Endometrial microvascular endothelial cells (primary cell): ENCODE results near the gene CERS5. TPM values are rescaled to one million over a fixed set of nuclear protein-coding genes. Genes with fewer than 3 reads are reported as not detected.

ENCODE experiments used
- in situ Hi-C: cut with HindIII; loops from 2 replicates; pipeline ENCODE4 v1.10.0; 2017; ENCODE audit warnings: low sequenced_read_pairs, low pct_unique_long_range_greater_than_20kb; ENCODE audit errors: inconsistent ontology term
- total RNA-seq: library from RNA; depleted of rRNA; stranded (reverse); fragments of >200 nt; gene quantifications from one replicate; pipeline ENCODE4 v1.2.3, GENCODE V29; 2015; ENCODE audit errors: inconsistent ontology term

The CERS5 gene, protein sequence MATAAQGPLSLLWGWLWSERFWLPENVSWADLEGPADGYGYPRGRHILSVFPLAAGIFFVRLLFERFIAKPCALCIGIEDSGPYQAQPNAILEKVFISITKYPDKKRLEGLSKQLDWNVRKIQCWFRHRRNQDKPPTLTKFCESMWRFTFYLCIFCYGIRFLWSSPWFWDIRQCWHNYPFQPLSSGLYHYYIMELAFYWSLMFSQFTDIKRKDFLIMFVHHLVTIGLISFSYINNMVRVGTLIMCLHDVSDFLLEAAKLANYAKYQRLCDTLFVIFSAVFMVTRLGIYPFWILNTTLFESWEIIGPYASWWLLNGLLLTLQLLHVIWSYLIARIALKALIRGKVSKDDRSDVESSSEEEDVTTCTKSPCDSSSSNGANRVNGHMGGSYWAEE
- 34.0 TPM for total RNA-seq

DNA sequence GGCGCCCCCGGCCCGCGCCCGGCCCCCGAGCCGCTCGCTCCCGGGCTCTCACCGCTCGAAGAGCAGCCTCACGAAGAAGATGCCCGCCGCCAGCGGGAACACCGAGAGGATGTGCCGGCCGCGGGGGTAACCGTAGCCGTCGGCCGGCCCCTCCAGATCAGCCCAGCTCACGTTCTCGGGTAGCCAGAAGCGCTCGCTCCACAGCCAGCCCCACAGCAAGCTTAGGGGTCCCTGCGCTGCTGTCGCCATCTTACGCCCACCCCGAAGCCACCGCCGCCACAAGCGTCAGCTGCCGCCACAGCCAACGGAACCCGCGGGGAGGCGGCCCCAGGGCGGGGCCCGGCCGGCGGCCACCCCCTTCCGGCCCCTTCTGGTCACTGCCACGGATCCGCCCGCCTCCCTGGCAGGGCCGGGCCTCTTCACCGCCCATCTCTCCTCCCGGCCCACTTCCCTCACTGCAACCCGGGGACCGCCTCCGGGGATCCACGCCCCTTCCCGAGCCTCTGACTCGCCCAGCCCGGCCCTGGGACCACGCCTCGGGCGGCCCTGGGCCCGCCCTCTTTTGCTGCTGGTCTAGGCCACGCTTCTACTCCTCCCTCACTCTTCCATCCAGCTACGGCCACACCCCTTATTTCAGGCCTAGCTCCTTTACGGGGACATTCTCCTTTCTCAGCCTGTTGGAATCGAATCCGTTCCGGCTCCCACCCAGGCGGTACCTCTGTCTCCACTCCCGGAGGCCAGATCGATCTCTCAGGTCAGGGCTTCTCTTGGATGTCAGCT lies at the start of gene CERS5:
Gene CERS5, minus strand, starts transcription at position 321 of the 780 bp plus-strand sequence. Its CDS starts 72 bp downstream, at position 249.
- in situ Hi-C loops = no loop called here

DNA sequence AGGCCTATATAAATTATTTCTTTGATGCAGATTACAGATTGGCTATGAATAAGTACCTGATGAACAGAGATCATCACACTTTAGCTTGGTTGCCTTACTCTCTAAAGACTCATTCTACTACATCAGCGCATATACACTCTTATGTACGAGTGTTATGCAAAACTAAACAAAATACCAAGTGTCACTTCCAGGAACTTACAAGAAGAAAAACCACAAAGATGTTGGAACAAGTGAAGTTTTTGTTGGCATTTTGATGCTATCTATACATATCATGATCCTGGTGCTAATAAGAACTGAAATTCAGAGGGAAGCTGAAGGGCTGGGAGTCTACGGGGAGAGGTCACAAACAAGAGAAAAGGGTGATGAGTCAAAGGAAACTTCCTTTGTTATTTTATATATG lies 47.9 kb upstream of the CERS5 start:
- in situ Hi-C loops = no loop called here

DNA sequence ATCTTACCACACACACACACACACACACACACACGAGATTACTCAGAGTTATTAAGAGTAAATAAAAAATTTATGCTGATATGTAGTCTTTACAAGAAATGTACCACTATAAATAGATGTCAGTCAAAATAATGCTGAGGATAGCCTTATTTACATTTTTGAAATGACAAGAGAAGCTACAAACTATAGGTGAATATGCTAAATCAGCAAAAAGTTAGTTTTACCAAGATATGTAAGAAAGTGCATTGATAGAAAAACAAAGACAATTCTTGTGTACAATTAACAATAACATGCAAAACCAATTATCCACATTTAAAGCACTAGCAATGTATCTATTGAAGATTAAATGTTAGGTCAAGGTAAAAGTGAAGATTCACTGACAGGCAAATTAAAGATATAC lies 46.8 kb upstream of the CERS5 start:
- in situ Hi-C loops = no loop called here

DNA sequence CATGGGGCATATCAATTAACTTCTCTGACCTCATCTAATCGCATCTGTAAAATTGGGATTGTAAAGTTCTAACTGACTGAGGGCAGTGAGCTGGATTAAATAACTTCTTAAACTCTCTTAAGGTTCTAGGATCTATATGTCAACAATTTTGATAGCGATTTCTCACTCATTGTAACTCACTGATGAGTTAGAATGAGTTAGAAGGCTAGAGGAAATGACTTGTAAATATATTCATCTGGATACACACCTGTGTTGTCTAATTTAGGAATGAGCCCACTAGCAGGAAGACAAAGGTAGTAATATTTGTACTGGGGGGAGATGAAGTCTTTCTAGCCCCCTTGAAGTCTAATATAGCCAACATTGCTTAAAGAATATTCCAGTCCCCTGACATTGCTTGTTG lies 46.3 kb upstream of the CERS5 start:
- in situ Hi-C loops = no loop called here

DNA sequence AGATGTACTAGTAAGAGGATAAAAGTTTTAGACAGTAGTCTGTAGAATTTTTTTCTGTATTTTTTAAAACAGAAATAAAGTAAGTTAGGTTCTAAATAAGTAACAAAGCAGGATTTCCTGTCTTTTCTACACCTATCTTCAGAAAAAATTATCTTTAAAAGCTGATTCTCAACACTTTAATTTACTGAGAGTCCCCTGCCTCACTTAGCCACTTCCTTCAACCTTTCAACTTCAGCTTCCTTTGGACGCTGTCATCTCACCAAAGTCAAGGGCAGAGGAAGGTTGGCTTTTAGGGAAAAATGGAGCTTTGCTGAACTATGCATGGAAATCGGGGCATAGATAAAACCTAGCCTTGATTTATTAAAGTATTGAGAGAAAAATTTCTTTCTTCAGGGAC lies 44.9 kb upstream of the CERS5 start:
- in situ Hi-C loops = no loop called here

DNA sequence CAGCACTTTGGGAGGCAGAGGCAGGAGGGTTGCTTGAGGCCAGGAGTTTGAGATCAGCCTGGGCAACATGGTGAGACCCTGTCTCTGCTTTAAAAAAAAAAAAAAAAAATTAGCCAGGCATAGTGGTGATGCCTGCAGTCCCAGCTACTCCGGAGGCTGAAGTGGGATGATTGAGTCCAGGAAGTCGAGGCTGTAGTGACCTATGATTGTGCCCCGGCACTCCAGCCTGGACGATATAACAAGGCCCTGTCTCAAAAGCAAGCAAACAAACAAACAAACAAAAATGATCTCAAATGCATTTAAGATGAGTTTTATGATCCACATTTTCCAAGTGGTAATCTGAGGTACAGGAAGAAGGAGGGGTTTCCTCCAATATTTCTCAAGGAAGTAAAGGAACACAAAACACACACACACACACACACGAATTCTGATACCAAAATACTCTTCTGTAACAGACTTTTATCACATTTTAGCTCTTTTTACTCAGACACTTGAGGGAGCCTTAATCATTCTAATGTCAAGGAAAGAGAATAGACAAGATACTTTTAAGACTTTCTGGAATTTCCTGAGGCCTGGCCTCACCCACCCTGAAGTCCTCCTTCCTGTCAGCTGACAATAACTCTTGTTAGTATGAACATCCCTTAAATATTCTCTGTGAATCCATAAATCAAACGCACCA lies 44.4 kb upstream of the CERS5 start:
- in situ Hi-C loops = no loop called here

DNA sequence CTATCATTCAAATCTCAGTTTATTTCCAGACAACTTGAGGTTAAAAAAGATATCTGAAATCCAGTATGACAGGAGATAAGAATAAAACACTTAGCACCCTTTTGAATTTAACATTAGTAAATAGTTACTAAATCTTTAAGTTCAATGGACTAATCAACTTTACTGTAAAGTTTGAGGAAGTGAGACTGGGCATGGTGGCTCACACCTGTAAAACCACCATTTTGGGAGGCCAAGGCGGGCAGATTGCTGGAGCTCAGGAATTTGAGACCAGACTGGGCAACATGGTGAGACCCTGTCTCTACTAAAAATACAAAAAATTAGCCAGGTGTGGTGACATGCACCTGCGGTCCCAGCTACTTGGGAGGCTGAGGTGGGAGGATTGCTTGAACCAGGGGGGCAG lies 40.3 kb upstream of the CERS5 start:
- in situ Hi-C loops = no loop called here

DNA sequence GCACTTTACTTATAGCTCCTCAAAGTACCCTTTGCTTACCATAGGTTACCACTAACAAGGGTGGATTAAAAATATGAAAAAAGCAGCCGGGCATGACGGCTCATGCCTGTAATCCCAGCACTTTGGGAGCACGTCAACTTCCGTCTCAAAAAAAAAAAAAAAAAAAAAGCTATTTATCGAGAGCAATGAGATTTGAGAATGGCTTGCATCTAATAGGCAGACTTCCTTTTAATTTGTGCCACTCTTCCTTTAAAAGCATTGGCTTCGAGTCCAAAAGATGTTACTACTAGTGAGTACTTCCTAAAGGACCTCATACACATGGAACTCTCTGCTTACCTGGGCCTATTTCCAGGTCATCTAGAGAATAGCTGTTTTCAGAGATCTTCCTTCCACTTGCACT lies 38.5 kb upstream of the CERS5 start:
- in situ Hi-C loops = no loop called here

DNA sequence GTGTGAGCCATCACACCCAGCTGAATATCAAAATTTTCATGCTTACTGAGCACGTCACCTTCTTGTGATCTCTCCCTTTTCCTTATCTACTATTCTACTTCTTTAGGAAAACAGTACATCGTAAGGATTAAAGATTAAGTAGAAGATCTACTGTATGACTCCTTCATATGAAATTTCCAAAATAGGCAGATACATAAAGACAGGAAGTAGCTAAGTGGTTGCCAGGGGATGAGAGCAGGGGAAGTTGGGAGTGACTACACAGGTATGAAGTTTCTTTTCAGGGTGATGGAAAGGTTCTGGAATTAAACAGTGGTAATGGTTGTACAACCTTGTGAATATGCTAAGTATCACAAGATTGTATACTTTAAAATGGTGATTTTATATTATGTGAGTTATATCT lies 36.5 kb upstream of the CERS5 start:
- in situ Hi-C loops = no loop called here

DNA sequence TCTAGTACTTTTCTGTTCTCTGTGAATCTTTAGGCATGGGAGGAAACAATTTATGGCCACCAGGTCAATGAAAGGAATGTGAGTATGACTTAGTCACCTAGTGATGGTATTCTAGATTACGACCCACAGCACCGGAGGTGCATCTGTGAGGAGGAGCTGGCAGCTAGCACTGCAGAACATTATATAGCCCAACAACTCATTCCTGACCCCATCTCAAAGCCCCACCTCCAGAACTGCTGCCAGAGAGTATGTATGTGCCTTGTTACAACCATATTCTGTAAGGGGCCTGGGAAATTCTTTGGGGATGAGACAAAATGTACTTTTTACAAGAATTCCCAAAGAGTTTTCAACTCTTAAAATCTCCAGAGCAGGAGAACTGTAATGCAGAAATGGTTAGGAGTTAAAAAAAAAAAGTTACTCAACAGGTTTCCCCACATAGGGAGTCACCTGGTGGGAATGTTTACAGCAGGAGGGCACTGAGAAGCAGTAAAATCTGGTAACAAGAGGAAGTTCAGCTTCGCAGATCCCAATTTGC lies 34.9 kb upstream of the CERS5 start:
- in situ Hi-C loops = no loop called here

DNA sequence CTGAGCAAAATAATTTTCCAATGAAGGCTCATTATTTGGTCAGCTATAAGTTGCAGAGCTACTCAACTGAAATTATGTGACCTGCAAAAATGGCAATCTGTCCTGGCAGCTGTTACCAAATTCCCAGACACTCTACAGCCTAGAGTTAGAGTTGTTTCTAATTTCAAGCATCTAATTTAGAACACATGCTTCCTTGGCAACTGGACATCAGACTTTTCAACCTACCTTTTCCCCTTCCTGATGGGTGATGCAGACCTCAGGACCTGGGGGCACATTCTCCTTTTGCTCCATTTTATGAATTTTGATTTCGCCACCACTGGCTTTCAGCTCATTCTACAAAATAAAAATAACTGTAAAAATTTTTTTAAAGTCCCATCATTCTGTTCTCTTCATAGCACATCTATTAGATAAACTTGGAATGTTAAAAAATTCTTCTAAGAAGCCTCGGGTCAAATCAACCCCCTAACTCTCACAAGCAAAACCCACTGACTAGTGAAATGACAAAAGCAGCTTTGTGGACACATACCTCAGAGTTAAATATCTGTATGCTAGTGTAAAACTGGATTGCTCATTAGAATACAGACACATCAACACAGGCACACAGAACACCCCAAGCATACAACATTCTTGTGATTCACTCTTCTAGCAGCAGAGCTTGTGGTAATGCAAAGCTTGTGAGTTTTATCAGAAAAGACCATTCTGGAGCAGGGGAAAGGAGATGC lies 33.5 kb upstream of the CERS5 start:
- in situ Hi-C loops = no loop called here

DNA sequence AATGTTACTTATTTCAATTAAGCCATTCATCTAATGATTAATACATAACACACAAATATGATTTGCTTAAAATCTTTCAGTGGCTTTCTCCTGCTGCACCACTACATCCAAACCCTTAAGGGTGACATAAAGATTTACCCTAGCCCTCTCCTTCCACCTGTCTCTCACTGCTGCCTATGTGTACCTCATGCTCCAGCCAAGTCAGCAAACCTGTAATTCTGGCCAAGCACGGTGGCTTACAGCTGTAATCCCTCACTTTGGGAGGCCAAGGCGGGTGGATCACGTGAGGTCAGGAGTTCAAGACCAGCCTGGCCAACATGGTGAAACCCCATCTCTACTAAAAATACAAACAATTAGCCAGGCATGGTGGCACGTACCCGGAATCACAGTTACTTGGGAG lies 31.7 kb upstream of the CERS5 start:
- in situ Hi-C loops = no loop called here

DNA sequence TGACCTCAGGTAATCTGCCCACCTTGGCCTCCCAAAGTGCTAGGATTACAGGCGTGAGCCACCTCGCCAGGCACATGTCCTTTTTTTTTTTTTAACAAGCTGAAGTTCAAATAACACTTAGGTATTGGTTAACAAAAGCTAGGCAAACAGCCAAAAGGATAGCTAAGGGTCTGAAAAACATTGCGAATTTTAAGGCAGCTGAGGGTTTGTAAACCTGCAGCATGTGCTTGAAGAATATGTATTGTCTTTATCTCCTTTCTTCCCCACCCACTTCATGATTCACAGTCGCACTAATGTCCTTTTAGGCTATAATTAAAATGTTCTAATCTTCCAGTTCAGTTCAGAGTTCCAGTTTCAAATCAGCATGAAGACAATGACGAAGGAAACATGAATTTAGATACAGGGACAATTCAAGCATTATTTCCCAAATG lies 30.1 kb upstream of the CERS5 start:
- in situ Hi-C loops = no loop called here

DNA sequence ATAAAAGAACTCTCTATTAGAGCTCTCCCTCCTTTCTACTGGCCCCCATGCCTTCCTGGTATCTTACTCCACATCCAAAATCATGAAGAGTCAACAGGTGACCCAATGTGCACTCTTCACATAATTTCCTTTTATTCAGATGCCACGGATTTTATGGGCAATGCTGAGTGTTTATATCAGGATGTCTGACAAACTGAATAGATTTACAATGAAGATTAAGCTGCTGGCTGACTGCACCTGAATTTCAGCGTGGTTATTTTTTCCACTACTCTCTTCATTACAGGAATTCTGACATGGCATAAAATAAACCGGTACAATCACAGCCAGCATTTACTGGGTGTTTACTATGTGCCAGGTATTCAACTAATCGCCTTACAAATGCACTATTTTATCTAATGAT lies 29.4 kb upstream of the CERS5 start:
- in situ Hi-C loops = no loop called here

DNA sequence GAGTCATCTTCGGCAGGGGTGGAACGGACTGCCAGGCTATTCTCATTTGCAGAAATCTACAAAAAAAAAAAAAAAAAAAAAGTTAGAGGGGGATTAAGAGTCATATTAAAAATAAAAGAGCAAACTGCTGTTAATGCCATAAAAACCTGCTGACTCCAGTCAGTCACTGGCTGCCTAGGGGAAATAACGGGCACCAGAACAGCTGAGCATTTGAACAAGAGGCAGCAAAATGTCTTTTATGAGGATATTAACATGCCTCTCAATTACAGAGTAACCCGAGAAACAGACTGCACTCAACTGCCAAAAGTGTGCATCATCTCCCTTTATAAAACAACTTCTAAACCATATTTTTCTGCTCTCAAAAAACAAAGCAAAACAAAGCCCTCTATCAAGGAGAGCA lies 28.7 kb upstream of the CERS5 start:
- in situ Hi-C loops = no loop called here

DNA sequence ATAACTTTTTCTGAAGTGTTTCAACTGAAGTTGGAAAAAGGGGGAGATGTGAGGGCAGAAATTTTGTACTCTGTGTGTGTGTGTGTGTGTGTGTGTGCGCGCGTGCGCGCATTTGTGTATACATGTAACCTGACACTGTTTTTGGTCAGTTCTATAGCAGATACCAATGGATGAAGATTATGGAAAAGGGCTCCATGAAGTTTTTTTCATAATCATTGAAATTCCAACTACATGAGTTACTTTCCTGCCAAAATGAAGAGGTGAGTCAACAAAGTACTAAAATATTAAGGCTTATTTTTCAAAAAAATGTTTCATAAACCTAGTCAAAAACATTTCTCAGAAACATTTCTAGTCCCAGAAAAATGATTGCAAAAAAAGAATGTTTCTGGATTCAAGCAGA lies 25.7 kb upstream of the CERS5 start:
- in situ Hi-C loops = no loop called here

DNA sequence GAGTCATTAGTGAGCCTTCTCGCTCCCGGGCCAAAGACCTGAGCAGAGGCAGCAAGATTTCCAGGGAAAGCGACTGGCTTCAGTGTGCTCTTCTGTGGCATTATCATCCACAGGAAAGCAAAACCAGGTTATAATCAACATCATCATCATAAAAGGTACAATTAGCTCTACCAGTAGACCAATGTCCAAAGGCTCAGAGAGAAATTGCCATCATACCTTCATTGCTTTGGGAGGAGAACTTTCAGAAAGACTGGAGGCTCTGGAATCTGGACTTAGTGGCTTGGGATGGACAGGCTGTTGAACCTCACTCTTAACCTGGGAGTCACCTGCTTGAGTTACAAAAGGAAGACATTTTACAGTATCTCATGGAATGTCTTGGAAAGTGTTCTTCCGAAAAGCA lies 25.1 kb upstream of the CERS5 start:
- in situ Hi-C loops = no loop called here

DNA sequence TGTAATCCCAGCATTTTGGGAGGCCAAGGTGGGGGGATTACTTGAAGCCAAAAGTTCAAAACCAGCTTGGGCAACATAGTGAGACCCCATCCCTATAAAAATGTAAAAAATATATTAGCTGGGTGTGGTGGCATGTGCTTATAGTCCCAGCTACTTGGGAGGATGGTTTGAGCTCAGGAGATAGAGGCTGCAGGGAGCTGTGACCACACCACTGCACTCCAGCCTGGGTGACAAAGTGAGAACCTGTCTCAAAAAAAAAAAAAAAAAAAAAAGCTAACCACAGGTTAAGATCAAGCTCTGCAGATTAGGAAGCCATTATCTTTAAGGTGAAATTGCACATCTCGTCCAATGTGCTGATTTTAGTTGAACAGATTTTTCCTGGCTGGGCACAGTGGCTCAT lies 23.7 kb upstream of the CERS5 start:
- in situ Hi-C loops = no loop called here
